HCT116 (cell line): ENCODE measurements around the gene COMMD4. TPM values are rescaled to one million over a fixed set of nuclear protein-coding genes. Genes with fewer than 3 reads are reported as not detected.

ENCODE experiments used
- ATAC-seq: fragments of 200-7000 bp; cut with Tn5 transposase; 2 replicates; pipeline ENCODE4 v1.9.1; 2020; ENCODE audit warnings: mild to moderate bottlenecking, moderate library complexity
- BruUV-seq: library from RNA; stranded (reverse); fragments of 400-500 nt; replicated peaks from 2 replicates; lab custom pipeline; 2021; lab: Mats Ljungman, UMichigan
- CTCF ChIA-PET: fragments of 300-600 bp; sonication (Branson Sonifier 250); formaldehyde crosslinking; loops from one replicate; lab custom pipeline; 2021; ENCODE audit warnings: antibody characterized with exemption; lab: Charles Lee
- POLR2A ChIA-PET: fragments of 300-600, 350-600 bp; sonication (Branson Sonifier 250); formaldehyde crosslinking; loops from one replicate; lab custom pipeline; 2021; ENCODE audit warnings: antibody characterized with exemption; lab: Charles Lee
- RAD21 ChIA-PET, 2 experiments: fragments of 300-600 bp; sonication (Branson Sonifier 250); formaldehyde crosslinking; loops; one replicate each; lab custom pipeline; 2023; ENCODE audit warnings: low total read pairs in 2 of 2; ENCODE audit not compliant: uncharacterized antibody in 2 of 2, unreplicated experiment in 2 of 2, low non-redundant PET in 1 of 2; lab: Charles Lee
- DNase-seq: peaks from one replicate; pipeline ENCODE4 v3.0.0-alpha.2; 2010; ENCODE audit warnings: low read depth, low spot score
- H2AFZ ChIP-seq: fragments of 200-600 bp; shearing (Covaris generic), sonication (generic); 2 replicates; pipeline ENCODE4 v1.6.1; 2017; ENCODE audit warnings: low read depth, mixed run types, mixed read lengths, antibody characterized with exemption, low read length; ENCODE audit not compliant: poor library complexity, severe bottlenecking
- H3K27ac ChIP-seq: 2 replicates; pipeline ENCODE4 v1.5.1; 2012; ENCODE audit warnings: low read depth, low read length
- H3K27me3 ChIP-seq: fragments of 200-600 bp; sonication (generic); 2 replicates; pipeline ENCODE4 v1.6.1; 2016; ENCODE audit warnings: mixed run types, low read length, mixed read lengths; ENCODE audit not compliant: insufficient read depth
- H3K36me3 ChIP-seq, 2 experiments: fragments of 200-500 bp in 1 of 2; fragments of 200-600 bp in 1 of 2; sonication (Bioruptor generic) in 1 of 2; sonication (generic) in 1 of 2; 2 replicates each; pipeline versions ENCODE4 v1.5.1 to v1.6.1; 2014 to 2016; ENCODE audit warnings: low read length in 2 of 2, inconsistent platforms in 1 of 2, mixed read lengths in 1 of 2, mixed run types in 1 of 2; ENCODE audit not compliant: insufficient read depth in 2 of 2, control insufficient read depth in 1 of 2
- H3K4me1 ChIP-seq, 2 experiments: fragments of 200-600 bp in 1 of 2; sonication (generic) in 1 of 2; 2 replicates each; pipeline versions ENCODE4 v1.5.1 to v1.6.1; 2012 to 2017; ENCODE audit warnings: low read length in 2 of 2, inconsistent platforms in 1 of 2, mild to moderate bottlenecking in 1 of 2, mixed read lengths in 1 of 2, mixed run types in 1 of 2, moderate library complexity in 1 of 2; ENCODE audit not compliant: insufficient read depth in 2 of 2, control insufficient read depth in 1 of 2
- H3K4me2 ChIP-seq: fragments of 200-600 bp; sonication (generic); 2 replicates; pipeline ENCODE4 v1.6.1; 2017; ENCODE audit warnings: mixed run types, low read length, mixed read lengths
- H3K4me3 ChIP-seq, 2 experiments: fragments of 200-600 bp in 1 of 2; sonication (generic) in 1 of 2; replicated peaks in 1 of 2; 2 replicates each; pipeline ENCODE4 v1.5.1; 2011 to 2016; ENCODE audit warnings: low read length in 2 of 2, control low read depth in 1 of 2, low read depth in 1 of 2, mild to moderate bottlenecking in 1 of 2, mixed read lengths in 1 of 2, mixed run types in 1 of 2
- H3K79me2 ChIP-seq: fragments of 200-600 bp; sonication (generic); 2 replicates; pipeline ENCODE4 v1.6.1; 2017; ENCODE audit warnings: mild to moderate bottlenecking, mixed run types, low read length, moderate library complexity, mixed read lengths; ENCODE audit not compliant: insufficient read depth
- H3K9ac ChIP-seq: fragments of 200-600 bp; sonication (generic); 2 replicates; pipeline ENCODE4 v1.6.1; 2016; ENCODE audit warnings: low read length, mixed read lengths
- H3K9me2 ChIP-seq: fragments of 200-600 bp; sonication (generic), shearing (Covaris generic); 2 replicates; pipeline ENCODE4 v1.6.1; 2017; ENCODE audit warnings: mixed run types, mild to moderate bottlenecking, moderate library complexity; ENCODE audit not compliant: insufficient read depth
- H3K9me3 ChIP-seq, 2 experiments: fragments of 200-500 bp in 1 of 2; fragments of 200-600 bp in 1 of 2; sonication (Bioruptor generic) in 1 of 2; sonication (generic) in 1 of 2; 2 replicates each; pipeline ENCODE4 v1.6.1; 2014 to 2017; ENCODE audit warnings: low read length in 2 of 2, mixed read lengths in 2 of 2, inconsistent platforms in 1 of 2, low read depth in 1 of 2, mild to moderate bottlenecking in 1 of 2, mixed run types in 1 of 2, moderate library complexity in 1 of 2; ENCODE audit not compliant: control insufficient read depth in 1 of 2, insufficient read depth in 1 of 2
- H4K20me1 ChIP-seq: fragments of 200-600 bp; sonication (generic), shearing (Covaris generic); 2 replicates; pipeline ENCODE4 v1.6.1; 2017; ENCODE audit warnings: mixed run types, mild to moderate bottlenecking, moderate library complexity; ENCODE audit not compliant: insufficient read depth
- CBX3 ChIP-seq: IDR thresholded peaks from 2 replicates; pipeline ENCODE4 v1.6.1; 2012; ENCODE audit warnings: low read depth
- CEBPB ChIP-seq: IDR thresholded peaks from 2 replicates; pipeline ENCODE4 v1.6.1; 2012; ENCODE audit warnings: low read depth
- CTCF ChIP-seq, 3 experiments: fragments of 200-600 bp in 1 of 3; sonication (generic) in 1 of 3; IDR thresholded peaks in 2 of 3; conservative IDR thresholded peaks in 1 of 3; 2 replicates each; pipeline ENCODE4 v1.5.1; 2012 to 2017; ENCODE audit warnings: low read depth in 2 of 3, low read length in 2 of 3, antibody characterized with exemption in 1 of 3, borderline replicate concordance in 1 of 3, control low read depth in 1 of 3, mild to moderate bottlenecking in 1 of 3, mixed read lengths in 1 of 3, mixed run types in 1 of 3, moderate library complexity in 1 of 3; ENCODE audit not compliant: insufficient read depth in 1 of 3
- EGR1 ChIP-seq: IDR thresholded peaks from 2 replicates; pipeline ENCODE4 v1.6.1; 2012; ENCODE audit warnings: low read depth
- ELF1 ChIP-seq: IDR thresholded peaks from 2 replicates; pipeline ENCODE4 v1.6.1; 2012; ENCODE audit warnings: low read depth, borderline replicate concordance
- EZH2phosphoT487 ChIP-seq: fragments of 200-600 bp; IDR thresholded peaks from 2 replicates; pipeline ENCODE4 v1.6.1; 2018; ENCODE audit warnings: antibody characterized with exemption, borderline replicate concordance
- JUND ChIP-seq: IDR thresholded peaks from 2 replicates; pipeline ENCODE4 v1.6.1; 2012
- POLR2AphosphoS5 ChIP-seq: IDR thresholded peaks from 2 replicates; pipeline ENCODE4 v1.6.1; 2011; ENCODE audit warnings: mild to moderate bottlenecking, low read depth, low read length, moderate library complexity
- RAD21 ChIP-seq: IDR thresholded peaks from 2 replicates; pipeline ENCODE4 v1.6.1; 2012; ENCODE audit warnings: low read depth, mild to moderate bottlenecking
- SIN3A ChIP-seq: IDR thresholded peaks from 2 replicates; pipeline ENCODE4 v1.6.1; 2012; ENCODE audit warnings: low read depth
- SRF ChIP-seq: IDR thresholded peaks from 2 replicates; pipeline ENCODE4 v1.6.1; 2012; ENCODE audit warnings: low read depth
- TCF7L2 ChIP-seq: IDR thresholded peaks from 2 replicates; pipeline ENCODE4 v1.7.0; 2011; ENCODE audit warnings: borderline replicate concordance, inconsistent platforms; ENCODE audit not compliant: insufficient read depth, insufficient read length; ENCODE audit errors: extremely low read depth
- YY1 ChIP-seq: IDR thresholded peaks from 2 replicates; pipeline ENCODE4 v1.6.1; 2011; ENCODE audit warnings: low read length, low read depth, moderate library complexity, mild to moderate bottlenecking; ENCODE audit not compliant: insufficient replicate concordance; ENCODE audit errors: extremely low read depth
- ZBTB33 ChIP-seq: IDR thresholded peaks from 2 replicates; pipeline ENCODE4 v1.6.1; 2011; ENCODE audit warnings: mild to moderate bottlenecking, low read length, moderate library complexity; ENCODE audit not compliant: insufficient replicate concordance; ENCODE audit errors: extremely low read depth
- ZFX ChIP-seq: fragments of 450-650 bp; IDR thresholded peaks from 2 replicates; pipeline ENCODE4 v1.6.1; 2017
- intact Hi-C: fragments of 100-400 bp; cut with micrococcal nuclease; formaldehyde crosslinking; loops from 2 replicates; pipeline ENCODE4 v1.10.0; 2022
- total RNA-seq: library from RNA; stranded (reverse); gene quantifications from one replicate; pipeline ENCODE4 v1.2.1, GENCODE V29; 2021; ENCODE audit not compliant: unreplicated experiment
- TF ChIP-seq, protein P1 (sequence below): IDR thresholded peaks from 2 replicates; pipeline ENCODE4 v1.6.1; 2012

Gene COMMD4
- total RNA-seq, 1 experiment from 2014 or later: 141 TPM

DNA sequence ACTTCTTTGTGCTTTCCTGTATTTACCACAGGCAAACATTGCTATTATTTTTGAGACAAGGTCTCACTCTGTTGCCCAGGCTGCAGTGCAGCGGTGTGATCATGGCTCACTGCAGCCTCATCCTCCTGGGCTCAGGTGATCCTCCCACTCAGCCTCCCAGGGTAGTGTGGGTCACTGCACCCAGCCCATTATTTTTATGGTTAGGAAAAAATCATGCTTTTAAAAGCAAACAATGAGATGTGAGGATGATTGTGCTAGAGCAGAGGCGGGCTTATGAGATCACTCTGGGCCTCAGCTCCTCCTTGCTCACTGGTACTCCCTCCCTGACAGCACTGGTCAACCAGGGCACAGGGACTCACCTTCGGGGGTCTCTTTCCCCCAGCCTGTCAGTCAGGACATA is 30.3 kb downstream of the COMMD4 start:
- intact Hi-C loops: loop anchor here (5.0 kb wide), 2 partner anchors 261 to 301 kb away; partner anchors contain the start of gene SNUPN
- Histone ChIP-seq H3K4me3 (no peak overlapping the region), H3K79me2 (peaks cover 6% of the 10 kb centered on the region), H3K9me3 (no peaks in the 10 kb centered on the region), H3K9ac (no peak overlapping the region), H3K9me2 (no peaks in the 10 kb centered on the region), H2AFZ (no peak overlapping the region), H3K27ac (no peak overlapping the region), H3K27me3 (no peaks in the 10 kb centered on the region), H4K20me1 (no peaks in the 10 kb centered on the region), H3K4me1 (peaks cover 11 to 23% of the 10 kb centered on the region in 2 experiments), H3K4me2 (no peak overlapping the region), H3K36me3 (peaks cover 10 to 17% of the 10 kb centered on the region in 2 experiments; a peak in 3 of 4 replicates)
- no peak for TF ChIP-seq EZH2phosphoT487
- TF ChIP-seq CBX3: no peak
- no peak for TF ChIP-seq POLR2AphosphoS5
- TF ChIP-seq SIN3A: no peak
- TF ChIP-seq, protein P1, sequence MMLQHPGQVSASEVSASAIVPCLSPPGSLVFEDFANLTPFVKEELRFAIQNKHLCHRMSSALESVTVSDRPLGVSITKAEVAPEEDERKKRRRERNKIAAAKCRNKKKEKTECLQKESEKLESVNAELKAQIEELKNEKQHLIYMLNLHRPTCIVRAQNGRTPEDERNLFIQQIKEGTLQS: no peak
- no peak for TF ChIP-seq ELF1
- TF ChIP-seq TCF7L2: no peak
- TF ChIP-seq CEBPB: no peak
- TF ChIP-seq ZFX: no peak
- TF ChIP-seq RAD21: no peak
- TF ChIP-seq SRF: no peak
- no peak for TF ChIP-seq EGR1
- TF ChIP-seq CTCF (IDR thresholded peaks at IDR 0.05 in 2 of 3, conservative IDR thresholded peaks at IDR 0.05 in 1 of 3; ENCODE audit: borderline replicate concordance in 1 of 3, insufficient read depth in 1 of 3, low read depth in 2 of 3, low read length in 2 of 3): no peak
- TF ChIP-seq JUND: no peak
- no peak for TF ChIP-seq YY1
- no peak for TF ChIP-seq ZBTB33
- CTCF ChIA-PET: no interaction called here
- POLR2A ChIA-PET: no interaction called here
- no peak for ATAC-seq
- no TSS peak for BruUV-seq
- DNase-seq: no peak
- RAD21 ChIA-PET: no interaction called here
